RWPE2 (cell line): Measurements from ENCODE around the gene BAZ2B.

ENCODE experiments used
- ATAC-seq: fragments of 200-7000 bp; cut with Tn5 transposase; 3 replicates; pipeline ENCODE4 v1.9.1; 2021; ENCODE audit warnings: low read depth
- DNase-seq: peaks from one replicate; pipeline ENCODE4 v3.0.0-alpha.2; 2020; ENCODE audit warnings: low spot score
- H3K27ac ChIP-seq: fragments of 450-650 bp; 2 replicates; pipeline ENCODE4 v1.5.1; 2017; ENCODE audit warnings: mild to moderate bottlenecking; ENCODE audit not compliant: poor library complexity, severe bottlenecking
- H3K27me3 ChIP-seq: fragments of 250-450 bp; sonication (Bioruptor Pico); 2 replicates; pipeline ENCODE4 v1.5.1; 2021; ENCODE audit warnings: mild to moderate bottlenecking, moderate library complexity; ENCODE audit not compliant: insufficient read depth, poor library complexity, severe bottlenecking
- H3K36me3 ChIP-seq: fragments of 250-450 bp; sonication (Bioruptor Pico); 2 replicates; pipeline ENCODE4 v1.5.1; 2020; ENCODE audit warnings: low read depth, mild to moderate bottlenecking, moderate library complexity
- H3K4me1 ChIP-seq: fragments of 250-450 bp; sonication (Bioruptor Pico); 2 replicates; pipeline ENCODE4 v1.5.1; 2021; ENCODE audit warnings: mild to moderate bottlenecking, moderate library complexity; ENCODE audit not compliant: insufficient read depth, poor library complexity, severe bottlenecking
- H3K4me3 ChIP-seq: fragments of 250-450 bp; sonication (Bioruptor Pico); 2 replicates; pipeline ENCODE4 v1.5.1; 2021; ENCODE audit warnings: mild to moderate bottlenecking, moderate library complexity; ENCODE audit not compliant: severe bottlenecking
- H3K9me3 ChIP-seq: fragments of 250-450 bp; sonication (Bioruptor Pico); 2 replicates; pipeline ENCODE4 v1.5.1; 2021; ENCODE audit warnings: mild to moderate bottlenecking, moderate library complexity; ENCODE audit not compliant: severe bottlenecking
- CTCF ChIP-seq: fragments of 450-650 bp; IDR thresholded peaks from one replicate; pipeline ENCODE4 v1.5.1; 2017; ENCODE audit warnings: mild to moderate bottlenecking, moderate library complexity; ENCODE audit not compliant: poor library complexity, severe bottlenecking

BAZ2B gene

GRCh38 chr2:159317392-159318088, 298.8 kb downstream of the BAZ2B start:
- Histone ChIP-seq H3K4me1 (no peaks in the 10 kb centered on the region), H3K27me3 (no peaks in the 10 kb centered on the region), H3K36me3 (peaks cover 13% of the 10 kb centered on the region; the same call in 1 of the 2 replicates), H3K27ac (no peak overlapping the region), H3K9me3 (no peaks in the 10 kb centered on the region), H3K4me3 (no peak overlapping the region)
- ATAC-seq (no peak), DNase-seq (no peak)
- TF ChIP-seq CTCF: no peak

- H3K4me3 ChIP-seq: no peak overlapping the region
- ATAC-seq (no peak), DNase-seq (no peak)
- TF ChIP-seq CTCF: no peak
- H3K27me3 ChIP-seq: no peaks in the 10 kb centered on the region
- H3K27ac ChIP-seq: no peak overlapping the region
- no peaks in the 10 kb centered on the region for H3K4me1 ChIP-seq
- H3K9me3 ChIP-seq: peaks cover 3% of the 10 kb centered on the region
- no peaks in the 10 kb centered on the region for H3K36me3 ChIP-seq
Observed at GRCh38 chr2:159307942-159308341, 308.4 kb downstream of the BAZ2B start.

- DNase-seq (no peak), ATAC-seq (0 out of 3 replicates have a peak, but pooled peaks have one; percentile 31)
- Histone ChIP-seq H3K36me3 (no peaks in the 10 kb centered on the region), H3K4me1 (no peaks in the 10 kb centered on the region), H3K27ac (no peak overlapping the region), H3K9me3 (no peaks in the 10 kb centered on the region), H3K4me3 (no peak overlapping the region), H3K27me3 (no peaks in the 10 kb centered on the region)
- no peak for TF ChIP-seq CTCF
Observed at GRCh38 chr2:159300586-159300985, 315.8 kb downstream of the BAZ2B start.

- H3K27ac ChIP-seq: no peak overlapping the region
- TF ChIP-seq CTCF: no peak
Observed at GRCh38 chr2:159298967-159299366, 317.4 kb downstream of the BAZ2B start.

GRCh38 chr2:159297042-159297707, 319.2 kb downstream of the BAZ2B start:
- DNase-seq: no peak
- Histone ChIP-seq H3K4me3 (no peak overlapping the region), H3K36me3 (no peaks in the 10 kb centered on the region), H3K4me1 (no peaks in the 10 kb centered on the region), H3K9me3 (no peaks in the 10 kb centered on the region), H3K27ac (no peak overlapping the region), H3K27me3 (no peaks in the 10 kb centered on the region)
- TF ChIP-seq CTCF: no peak
- ATAC-seq: no peak

More at GRCh38 chr2:159298967-159299366, 317.4 kb downstream of the BAZ2B start:
- DNase-seq (no peak), ATAC-seq (no peak)
- Histone ChIP-seq H3K4me3 (no peak overlapping the region), H3K4me1 (no peaks in the 10 kb centered on the region), H3K36me3 (no peaks in the 10 kb centered on the region), H3K9me3 (no peaks in the 10 kb centered on the region), H3K27me3 (no peaks in the 10 kb centered on the region)
